HUES64 (cell line): Measurements from ENCODE around the gene ST6GALNAC3.
A peak's percentile ranks its signal among the peaks of the same experiment; 100 is the strongest.

Experiments used
- H3K27ac ChIP-seq: 2 replicates; pipeline ENCODE4 v1.7.0; 2013; ENCODE audit warnings: low read depth, low read length, inconsistent platforms
- H3K27me3 ChIP-seq: 2 replicates; pipeline ENCODE4 v1.6.1; 2013; ENCODE audit warnings: mild to moderate bottlenecking, low read length; ENCODE audit not compliant: insufficient read depth
- H3K36me3 ChIP-seq: 2 replicates; pipeline ENCODE4 v1.6.1; 2013; ENCODE audit warnings: mild to moderate bottlenecking, low read length; ENCODE audit not compliant: insufficient read depth
- H3K4me1 ChIP-seq: 2 replicates; pipeline ENCODE4 v1.6.1; 2013; ENCODE audit warnings: mild to moderate bottlenecking, low read length, moderate library complexity; ENCODE audit not compliant: insufficient read depth
- H3K4me3 ChIP-seq: 2 replicates; pipeline ENCODE4 v1.5.1; 2013; ENCODE audit warnings: mild to moderate bottlenecking, low read length, moderate library complexity
- H3K9ac ChIP-seq: 2 replicates; pipeline ENCODE4 v1.6.1; 2013; ENCODE audit warnings: mild to moderate bottlenecking, low read depth, low read length
- H3K9me3 ChIP-seq: 2 replicates; pipeline ENCODE4 v1.6.1; 2013; ENCODE audit warnings: low read depth, low read length; ENCODE audit not compliant: insufficient read depth
- WGBS: fragments of 150-250, 120-280 bp; methylation state at CpG from one replicate; pipeline ENCODE4 v1.1.7; 2013; ENCODE audit warnings: missing lambda C conversion rate; 5-methylcytosine and 5-hydroxymethylcytosine counted together

ST6GALNAC3 gene

DNA sequence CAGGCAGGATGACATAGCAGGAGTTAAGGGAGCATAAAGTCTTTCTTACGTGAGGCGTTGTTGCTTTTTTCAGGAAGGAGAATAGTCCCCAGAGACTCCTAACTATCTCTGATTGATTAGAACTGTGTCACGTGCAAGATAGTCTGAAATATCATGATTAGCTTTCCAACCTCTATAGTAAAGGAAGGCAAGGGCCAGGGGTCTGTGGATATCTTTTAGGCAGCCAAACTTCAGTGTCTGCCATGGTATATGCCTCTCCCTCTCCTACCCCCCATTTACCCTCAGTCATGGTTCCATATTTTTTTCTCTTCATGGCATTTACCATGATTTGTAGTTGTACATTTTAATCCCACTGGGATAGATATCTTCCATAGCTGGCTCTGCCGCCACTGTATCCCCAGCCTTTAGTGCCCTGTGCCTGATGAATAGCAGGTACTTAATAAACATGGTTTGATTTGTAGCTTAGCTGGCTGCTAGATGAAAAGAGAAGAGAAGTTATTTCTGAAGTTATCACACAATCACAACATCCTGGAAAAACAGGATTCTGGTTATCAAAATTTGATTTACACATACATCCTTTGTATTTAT lies 474.1 kb downstream of the ST6GALNAC3 start:
- Histone ChIP-seq H3K9me3 (no peaks in the 10 kb centered on the region), H3K9ac (no peak overlapping the region)
- 95% methylated on average over 4 of the region's 4 CpGs for WGBS

GRCh38 chr1:76554283-76554682 lies 479.7 kb downstream of the ST6GALNAC3 start:
- WGBS = no CpG with 5 or more reads among the region's 1 CpG
- Histone ChIP-seq H3K27ac (no peak overlapping the region), H3K4me1 (no peaks in the 10 kb centered on the region), H3K27me3 (no peaks in the 10 kb centered on the region), H3K4me3 (no peak overlapping the region), H3K9ac (no peak overlapping the region), H3K9me3 (no peaks in the 10 kb centered on the region), H3K36me3 (no peaks in the 10 kb centered on the region)

More for the DNA sequence above, 474.1 kb downstream of the ST6GALNAC3 start:
- H3K4me3 ChIP-seq = no peak overlapping the region
- peaks cover 10% of the 10 kb centered on the region; the same call in 1 of the 2 replicates for H3K4me1 ChIP-seq
- H3K36me3 ChIP-seq = no peaks in the 10 kb centered on the region
- no peaks in the 10 kb centered on the region for H3K27me3 ChIP-seq
- no peak overlapping the region for H3K27ac ChIP-seq

- H3K4me1 ChIP-seq = no peaks in the 10 kb centered on the region
- H3K9ac ChIP-seq = no peak overlapping the region
- no peak overlapping the region for H3K4me3 ChIP-seq
- no peaks in the 10 kb centered on the region for H3K27me3 ChIP-seq
- no peaks in the 10 kb centered on the region for H3K36me3 ChIP-seq
- WGBS = 92% methylated on average over 2 of the region's 2 CpGs
- no peak overlapping the region for H3K27ac ChIP-seq
- no peaks in the 10 kb centered on the region for H3K9me3 ChIP-seq
Observed at GRCh38 chr1:76562292-76562691, 487.7 kb downstream of the ST6GALNAC3 start.

- H3K27ac ChIP-seq = no peak overlapping the region
- no peaks in the 10 kb centered on the region for H3K9me3 ChIP-seq
- H3K36me3 ChIP-seq = no peaks in the 10 kb centered on the region
- no peaks in the 10 kb centered on the region for H3K4me1 ChIP-seq
- no peaks in the 10 kb centered on the region for H3K27me3 ChIP-seq
- H3K9ac ChIP-seq = no peak overlapping the region
- H3K4me3 ChIP-seq = no peak overlapping the region
- WGBS = 89% methylated on average over 6 of the region's 6 CpGs
Observed at GRCh38 chr1:76568573-76569238, 494.2 kb downstream of the ST6GALNAC3 start.

GRCh38 chr1:76571248-76571647 lies 496.7 kb downstream of the ST6GALNAC3 start:
- Histone ChIP-seq H3K36me3 (no peaks in the 10 kb centered on the region), H3K4me1 (no peaks in the 10 kb centered on the region), H3K9me3 (no peaks in the 10 kb centered on the region), H3K27me3 (no peaks in the 10 kb centered on the region), H3K4me3 (no peak overlapping the region), H3K27ac (no peak overlapping the region), H3K9ac (no peak overlapping the region)
- 92% methylated on average over 2 of the region's 2 CpGs for WGBS

DNA sequence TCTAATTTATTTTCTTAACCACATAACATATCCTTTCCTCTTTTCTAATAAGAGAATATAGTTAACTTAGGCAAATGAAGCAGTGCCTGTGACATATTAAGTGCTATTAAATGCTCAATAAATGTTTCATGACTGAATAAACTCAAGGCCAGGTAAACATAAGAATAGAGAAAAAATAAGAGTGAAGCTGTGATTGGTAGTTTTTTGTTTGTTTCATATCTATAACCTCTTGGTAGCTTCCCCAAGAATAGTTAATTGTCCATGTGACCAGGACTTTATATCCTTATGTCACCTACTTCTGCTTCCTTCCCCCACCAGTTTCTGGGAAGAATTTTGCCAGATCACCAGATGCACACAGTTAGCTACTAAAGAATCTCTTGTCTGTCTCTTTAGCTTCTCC lies 497.7 kb downstream of the ST6GALNAC3 start:
- H3K9me3 ChIP-seq = no peaks in the 10 kb centered on the region
- no peak overlapping the region for H3K4me3 ChIP-seq
- H3K27me3 ChIP-seq = no peaks in the 10 kb centered on the region
- H3K27ac ChIP-seq = no peak overlapping the region
- H3K4me1 ChIP-seq = peaks cover 7% of the 10 kb centered on the region; the same call in 1 of the 2 replicates
- no peak overlapping the region for H3K9ac ChIP-seq
- H3K36me3 ChIP-seq = no peaks in the 10 kb centered on the region

GRCh38 chr1:76576876-76577524 lies 502.5 kb downstream of the ST6GALNAC3 start:
- H3K4me1 ChIP-seq = peaks cover 23% of the 10 kb centered on the region
- H3K27me3 ChIP-seq = no peaks in the 10 kb centered on the region
- no peaks in the 10 kb centered on the region for H3K36me3 ChIP-seq
- H3K4me3 ChIP-seq = no peak overlapping the region
- H3K9ac ChIP-seq = no peak overlapping the region
- H3K9me3 ChIP-seq = no peaks in the 10 kb centered on the region
- no peak overlapping the region for H3K27ac ChIP-seq
- WGBS = 94% methylated on average over 3 of the region's 3 CpGs

GRCh38 chr1:76577525-76578185 lies 503.1 kb downstream of the ST6GALNAC3 start:
- Histone ChIP-seq H3K4me3 (no peak overlapping the region), H3K9ac (no peak overlapping the region), H3K27me3 (no peaks in the 10 kb centered on the region), H3K27ac (no peak overlapping the region), H3K36me3 (no peaks in the 10 kb centered on the region), H3K9me3 (no peaks in the 10 kb centered on the region), H3K4me1 (peaks cover 30% of the 10 kb centered on the region)
- WGBS = 78% methylated on average over 3 of the region's 3 CpGs

- Histone ChIP-seq H3K36me3 (no peaks in the 10 kb centered on the region), H3K4me3 (no peak overlapping the region), H3K9me3 (no peaks in the 10 kb centered on the region), H3K27ac (no peak overlapping the region), H3K9ac (no peak overlapping the region), H3K27me3 (no peaks in the 10 kb centered on the region), H3K4me1 (peaks cover 43% of the 10 kb centered on the region)
- 94% methylated on average over 2 of the region's 2 CpGs for WGBS
Observed at GRCh38 chr1:76580206-76580605, 505.7 kb downstream of the ST6GALNAC3 start.

DNA sequence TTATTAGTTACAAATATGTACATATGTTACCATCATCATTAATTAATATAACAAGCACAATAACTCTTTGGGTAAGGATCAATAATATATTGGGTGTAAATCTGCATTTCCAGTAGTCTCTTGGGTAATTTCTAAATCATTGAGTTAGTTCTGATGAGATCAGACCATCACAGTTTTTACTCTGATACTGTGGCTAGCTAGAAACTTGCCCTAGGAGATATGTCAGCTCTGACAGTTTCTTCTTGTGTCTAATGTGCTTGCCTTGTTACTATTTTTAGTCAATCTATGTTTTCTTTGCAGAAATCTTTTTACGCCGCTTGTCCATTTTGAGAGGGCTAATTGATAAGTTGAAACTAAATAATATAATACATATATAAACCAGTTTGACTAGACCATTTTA lies 507.2 kb downstream of the ST6GALNAC3 start:
- H3K27ac ChIP-seq = no peak overlapping the region
- WGBS = no CpG with 5 or more reads among the region's 2 CpGs
- H3K4me3 ChIP-seq = no peak overlapping the region
- H3K27me3 ChIP-seq = no peaks in the 10 kb centered on the region
- peaks cover 40% of the 10 kb centered on the region for H3K4me1 ChIP-seq
- H3K9ac ChIP-seq = no peak overlapping the region
- no peaks in the 10 kb centered on the region for H3K9me3 ChIP-seq
- H3K36me3 ChIP-seq = no peaks in the 10 kb centered on the region

GRCh38 chr1:76583235-76583868 lies 508.8 kb downstream of the ST6GALNAC3 start:
- WGBS = 64% methylated on average over 3 of the region's 3 CpGs
- H3K9ac ChIP-seq = no peak overlapping the region
- H3K27ac ChIP-seq = peak overlapping the region; percentile 72; the same call in 1 of the 2 replicates
- no peaks in the 10 kb centered on the region for H3K36me3 ChIP-seq
- no peaks in the 10 kb centered on the region for H3K27me3 ChIP-seq
- H3K4me3 ChIP-seq = no peak overlapping the region
- peaks cover 29% of the 10 kb centered on the region for H3K4me1 ChIP-seq
- H3K9me3 ChIP-seq = no peaks in the 10 kb centered on the region
